HG02623 (cell line): Measurements from ENCODE around the gene SYNE1.
"Not testable (repeated sequence)": the region's sequence is repeated elsewhere in the genome, so short reads cannot be mapped to it uniquely, and the experiment has no call there.

ENCODE experiments used
- ATAC-seq: cut with Tn5 transposase; IDR thresholded peaks from one replicate; pipeline ENCODE4 v1.9.1; 2021; ENCODE audit warnings: moderate library complexity; ENCODE audit not compliant: unreplicated experiment

Gene SYNE1

GRCh38 chr6:152160346-152160745, 476.8 kb downstream of the SYNE1 start:
- peak; percentile 93 for ATAC-seq

GRCh38 chr6:152155792-152156191, 481.4 kb downstream of the SYNE1 start:
- no peak for ATAC-seq

GRCh38 chr6:152154559-152155356, 482.4 kb downstream of the SYNE1 start:
- ATAC-seq, result no peak

- ATAC-seq, result no peak
These were observed 485.2 kb downstream of the SYNE1 start for GRCh38 chr6:152151920-152152319.

- no peak for ATAC-seq
These were observed 487.0 kb downstream of the SYNE1 start for GRCh38 chr6:152150196-152150595.

- no peak for ATAC-seq
These were observed 488.8 kb downstream of the SYNE1 start for GRCh38 chr6:152148412-152148811.

GRCh38 chr6:152147269-152147668, 489.9 kb downstream of the SYNE1 start:
- ATAC-seq, result no peak

- ATAC-seq, result no peak
These were observed 490.8 kb downstream of the SYNE1 start for GRCh38 chr6:152146385-152146784.

GRCh38 chr6:152143359-152143758, 493.8 kb downstream of the SYNE1 start:
- ATAC-seq, result no peak

- ATAC-seq, result no peak
These were observed 495.1 kb downstream of the SYNE1 start for GRCh38 chr6:152142105-152142504.

GRCh38 chr6:152138344-152138743, 498.8 kb downstream of the SYNE1 start:
- ATAC-seq, result not testable (repeated sequence)

- no peak for ATAC-seq
These were observed 500.7 kb downstream of the SYNE1 start for GRCh38 chr6:152136449-152136825.

GRCh38 chr6:152135755-152136448, 501.3 kb downstream of the SYNE1 start:
- ATAC-seq, result no peak

GRCh38 chr6:152130441-152130840, 506.7 kb downstream of the SYNE1 start:
- ATAC-seq, result no peak

- ATAC-seq, result no peak
These were observed 507.4 kb downstream of the SYNE1 start for GRCh38 chr6:152129691-152130151.

GRCh38 chr6:152127432-152128165, 509.6 kb downstream of the SYNE1 start:
- ATAC-seq, result no peak

- no peak for ATAC-seq
These were observed 512.6 kb downstream of the SYNE1 start for GRCh38 chr6:152124429-152125074.

GRCh38 chr6:152123076-152123475, 514.1 kb downstream of the SYNE1 start:
- no peak for ATAC-seq

GRCh38 chr6:152122434-152122833, 514.7 kb downstream of the SYNE1 start:
- ATAC-seq, result no peak

GRCh38 chr6:152121910-152122309, 515.3 kb downstream of the SYNE1 start:
- ATAC-seq, result no peak

GRCh38 chr6:152119831-152120230, 517.3 kb downstream of the SYNE1 start:
- no peak for ATAC-seq
